WTC11 (cell line): Measurements from ENCODE around the gene TCOF1. TPM values are rescaled to one million over a fixed set of nuclear protein-coding genes. Genes with fewer than 3 reads are reported as not detected.

Source experiments
- ATAC-seq: fragments of 200-7000 bp; cut with Tn5 transposase; 2 replicates; pipeline ENCODE4 v1.10.0; 2021; ENCODE audit warnings: mild to moderate bottlenecking, moderate library complexity
- CTCF ChIA-PET: fragments of 300-600 bp; sonication (Branson Sonifier 250); formaldehyde crosslinking; loops from one replicate; lab custom pipeline; 2021; ENCODE audit warnings: antibody characterized with exemption; lab: Charles Lee
- POLR2A ChIA-PET: fragments of 350-600 bp; sonication (Branson Sonifier 250); formaldehyde crosslinking; loops from one replicate; lab custom pipeline; 2021; ENCODE audit warnings: antibody characterized with exemption; lab: Charles Lee
- DNase-seq: peaks from one replicate; pipeline ENCODE4 v3.0.0; 2021; ENCODE audit warnings: low spot score
- H3K27ac Mint-ChIP-seq: 2 replicates; pipeline ENCODE4 v1.8.0; 2021; ENCODE audit warnings: mixed read lengths
- H3K27me3 Mint-ChIP-seq: 2 replicates; pipeline ENCODE4 v1.8.0; 2021; ENCODE audit warnings: low read depth, mild to moderate bottlenecking, moderate library complexity, mixed read lengths
- H3K36me3 Mint-ChIP-seq: 2 replicates; pipeline ENCODE4 v1.8.0; 2021; ENCODE audit warnings: mixed read lengths
- H3K4me1 Mint-ChIP-seq: 2 replicates; pipeline ENCODE4 v1.8.0; 2022; ENCODE audit warnings: mixed read lengths
- H3K4me3 Mint-ChIP-seq: 2 replicates; pipeline ENCODE4 v1.8.0; 2021; ENCODE audit warnings: mild to moderate bottlenecking, moderate library complexity, mixed read lengths
- H3K9me3 Mint-ChIP-seq: 2 replicates; pipeline ENCODE4 v1.8.0; 2021; ENCODE audit warnings: mixed read lengths
- CREM ChIP-seq: sonication (generic); formaldehyde crosslinking; IDR thresholded peaks from 2 replicates; pipeline ENCODE4 v1.8.1; 2022; ENCODE audit warnings: mild to moderate bottlenecking, missing genetic modification reagents, moderate library complexity
- FOXP1 ChIP-seq: sonication (generic); formaldehyde crosslinking; IDR thresholded peaks from 2 replicates; pipeline ENCODE4 v1.8.0; 2022; ENCODE audit warnings: missing genetic modification reagents, mild to moderate bottlenecking, moderate library complexity, borderline replicate concordance
- GRHL2 ChIP-seq: fragments of 250-450 bp; sonication (Bioruptor Pico); IDR thresholded peaks from 2 replicates; pipeline ENCODE4 v1.8.0; 2022; ENCODE audit warnings: mild to moderate bottlenecking, moderate library complexity; ENCODE audit not compliant: insufficient replicate concordance, severe bottlenecking
- GTF2I ChIP-seq: fragments of 250-450 bp; sonication (Bioruptor Pico); conservative IDR thresholded peaks from 2 replicates; pipeline ENCODE4 v1.4.0; 2021; ENCODE audit warnings: mild to moderate bottlenecking
- NR3C1 ChIP-seq: sonication (generic); formaldehyde crosslinking; conservative IDR thresholded peaks from 2 replicates; pipeline ENCODE4 v1.8.1; 2023; ENCODE audit warnings: low read depth, mild to moderate bottlenecking, missing genetic modification reagents
- SMAD4 ChIP-seq: sonication (generic); formaldehyde crosslinking; IDR thresholded peaks from 2 replicates; pipeline ENCODE4 v1.8.0; 2022; ENCODE audit warnings: mild to moderate bottlenecking, missing genetic modification reagents
- TCF7 ChIP-seq: sonication (generic); formaldehyde crosslinking; IDR thresholded peaks from 2 replicates; pipeline ENCODE4 v1.8.0; 2022; ENCODE audit warnings: mild to moderate bottlenecking, low read depth, missing genetic modification reagents, moderate library complexity
- ZNF121 ChIP-seq: sonication (generic); formaldehyde crosslinking; IDR thresholded peaks from 2 replicates; pipeline ENCODE4 v1.8.0; 2023; ENCODE audit warnings: missing genetic modification reagents
- ZNF232 ChIP-seq: sonication (generic); formaldehyde crosslinking; IDR thresholded peaks from 2 replicates; pipeline ENCODE4 v1.8.0; 2022; ENCODE audit warnings: mild to moderate bottlenecking, missing genetic modification reagents
- total RNA-seq: library from RNA; stranded (reverse); gene quantifications from 3 replicates; pipeline ENCODE4 v1.2.3, GENCODE V29; 2021
- TF ChIP-seq, protein P1 (sequence below): sonication (generic); formaldehyde crosslinking; IDR thresholded peaks from 2 replicates; pipeline ENCODE4 v1.8.0; 2022; ENCODE audit warnings: mild to moderate bottlenecking, missing genetic modification reagents
- TF ChIP-seq, protein P2 (sequence below): sonication (generic); formaldehyde crosslinking; IDR thresholded peaks from 2 replicates; pipeline ENCODE4 v1.8.1; 2023; ENCODE audit warnings: mild to moderate bottlenecking, moderate library complexity, missing genetic modification reagents
- TF ChIP-seq, protein P3 (sequence below): sonication (generic); formaldehyde crosslinking; IDR thresholded peaks from 2 replicates; pipeline ENCODE4 v1.8.0; 2023; ENCODE audit warnings: mild to moderate bottlenecking, missing genetic modification reagents
- TF ChIP-seq, protein P4 (sequence below): fragments of 250-450 bp; sonication (Bioruptor Pico); IDR thresholded peaks from 2 replicates; pipeline ENCODE4 v2.1.2; 2022; ENCODE audit warnings: mild to moderate bottlenecking, moderate library complexity
- TF ChIP-seq, protein P5 (sequence below): fragments of 250-450 bp; sonication (Bioruptor Pico); IDR thresholded peaks from 2 replicates; pipeline ENCODE4 v1.9.0; 2021; ENCODE audit warnings: mild to moderate bottlenecking, borderline replicate concordance
- TF ChIP-seq, protein P6 (sequence below): sonication (generic); formaldehyde crosslinking; conservative IDR thresholded peaks from 2 replicates; pipeline ENCODE4 v1.8.1; 2023; ENCODE audit warnings: mild to moderate bottlenecking, low read depth, missing genetic modification reagents, moderate library complexity
- TF ChIP-seq, protein P7 (sequence below): sonication (generic); formaldehyde crosslinking; IDR thresholded peaks from 2 replicates; pipeline ENCODE4 v1.8.0; 2022; ENCODE audit warnings: mild to moderate bottlenecking, missing genetic modification reagents

Gene TCOF1
- total RNA-seq, 1 experiment from 2014 or later, result 174 TPM

DNA sequence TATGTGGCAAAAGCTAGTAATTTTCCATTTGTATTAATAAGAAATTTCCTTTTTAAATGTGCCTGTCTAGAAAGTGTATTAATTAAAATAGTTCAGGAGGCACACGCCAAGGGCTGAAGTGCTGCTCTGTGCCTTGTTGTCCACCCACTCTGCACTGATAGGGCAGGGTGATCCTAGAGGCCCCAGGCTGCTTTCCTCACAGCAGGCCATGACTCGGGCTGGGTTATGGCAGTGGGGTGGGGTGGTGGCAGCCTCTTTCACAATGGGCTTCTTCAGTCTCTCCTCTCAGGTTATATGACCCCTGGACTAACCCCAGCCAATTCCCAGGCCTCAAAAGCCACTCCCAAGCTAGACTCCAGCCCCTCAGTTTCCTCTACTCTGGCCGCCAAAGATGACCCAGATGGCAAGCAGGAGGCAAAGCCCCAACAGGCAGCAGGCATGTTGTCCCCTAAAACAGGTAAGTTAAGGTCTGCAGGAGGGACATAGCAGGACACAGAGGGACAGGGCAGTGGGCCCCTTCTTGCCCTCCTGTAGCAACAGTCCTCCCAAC is 35.7 kb downstream of the TCOF1 start:
- no peak overlapping the region for H3K27ac Mint-ChIP-seq
- H3K27me3 Mint-ChIP-seq, result no peaks in the 10 kb centered on the region
- POLR2A ChIA-PET, result no interaction called here
- H3K4me1 Mint-ChIP-seq, result no peaks in the 10 kb centered on the region
- TF ChIP-seq FOXP1 (no peak), TCF7 (no peak), NR3C1 (CRISPR knock-in tag) (no peak), ZNF121 (CRISPR knock-in tag) (no peak), GRHL2 (no peak), CREM (CRISPR knock-in tag) (no peak), ZNF232 (CRISPR knock-in tag) (no peak), GTF2I (CRISPR knock-in tag) (no peak), SMAD4 (CRISPR knock-in tag) (no peak)
- TF ChIP-seq, protein P1, sequence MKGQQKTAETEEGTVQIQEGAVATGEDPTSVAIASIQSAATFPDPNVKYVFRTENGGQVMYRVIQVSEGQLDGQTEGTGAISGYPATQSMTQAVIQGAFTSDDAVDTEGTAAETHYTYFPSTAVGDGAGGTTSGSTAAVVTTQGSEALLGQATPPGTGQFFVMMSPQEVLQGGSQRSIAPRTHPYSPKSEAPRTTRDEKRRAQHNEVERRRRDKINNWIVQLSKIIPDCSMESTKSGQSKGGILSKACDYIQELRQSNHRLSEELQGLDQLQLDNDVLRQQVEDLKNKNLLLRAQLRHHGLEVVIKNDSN (CRISPR knock-in tag), result no peak
- TF ChIP-seq, protein P2, sequence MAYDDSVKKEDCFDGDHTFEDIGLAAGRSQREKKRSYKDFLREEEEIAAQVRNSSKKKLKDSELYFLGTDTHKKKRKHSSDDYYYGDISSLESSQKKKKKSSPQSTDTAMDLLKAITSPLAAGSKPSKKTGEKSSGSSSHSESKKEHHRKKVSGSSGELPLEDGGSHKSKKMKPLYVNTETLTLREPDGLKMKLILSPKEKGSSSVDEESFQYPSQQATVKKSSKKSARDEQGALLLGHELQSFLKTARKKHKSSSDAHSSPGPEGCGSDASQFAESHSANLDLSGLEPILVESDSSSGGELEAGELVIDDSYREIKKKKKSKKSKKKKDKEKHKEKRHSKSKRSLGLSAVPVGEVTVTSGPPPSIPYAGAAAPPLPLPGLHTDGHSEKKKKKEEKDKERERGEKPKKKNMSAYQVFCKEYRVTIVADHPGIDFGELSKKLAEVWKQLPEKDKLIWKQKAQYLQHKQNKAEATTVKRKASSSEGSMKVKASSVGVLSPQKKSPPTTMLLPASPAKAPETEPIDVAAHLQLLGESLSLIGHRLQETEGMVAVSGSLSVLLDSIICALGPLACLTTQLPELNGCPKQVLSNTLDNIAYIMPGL, result no peak
- TF ChIP-seq, protein P3, sequence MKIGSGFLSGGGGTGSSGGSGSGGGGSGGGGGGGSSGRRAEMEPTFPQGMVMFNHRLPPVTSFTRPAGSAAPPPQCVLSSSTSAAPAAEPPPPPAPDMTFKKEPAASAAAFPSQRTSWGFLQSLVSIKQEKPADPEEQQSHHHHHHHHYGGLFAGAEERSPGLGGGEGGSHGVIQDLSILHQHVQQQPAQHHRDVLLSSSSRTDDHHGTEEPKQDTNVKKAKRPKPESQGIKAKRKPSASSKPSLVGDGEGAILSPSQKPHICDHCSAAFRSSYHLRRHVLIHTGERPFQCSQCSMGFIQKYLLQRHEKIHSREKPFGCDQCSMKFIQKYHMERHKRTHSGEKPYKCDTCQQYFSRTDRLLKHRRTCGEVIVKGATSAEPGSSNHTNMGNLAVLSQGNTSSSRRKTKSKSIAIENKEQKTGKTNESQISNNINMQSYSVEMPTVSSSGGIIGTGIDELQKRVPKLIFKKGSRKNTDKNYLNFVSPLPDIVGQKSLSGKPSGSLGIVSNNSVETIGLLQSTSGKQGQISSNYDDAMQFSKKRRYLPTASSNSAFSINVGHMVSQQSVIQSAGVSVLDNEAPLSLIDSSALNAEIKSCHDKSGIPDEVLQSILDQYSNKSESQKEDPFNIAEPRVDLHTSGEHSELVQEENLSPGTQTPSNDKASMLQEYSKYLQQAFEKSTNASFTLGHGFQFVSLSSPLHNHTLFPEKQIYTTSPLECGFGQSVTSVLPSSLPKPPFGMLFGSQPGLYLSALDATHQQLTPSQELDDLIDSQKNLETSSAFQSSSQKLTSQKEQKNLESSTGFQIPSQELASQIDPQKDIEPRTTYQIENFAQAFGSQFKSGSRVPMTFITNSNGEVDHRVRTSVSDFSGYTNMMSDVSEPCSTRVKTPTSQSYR (CRISPR knock-in tag), result no peak
- TF ChIP-seq, protein P4, sequence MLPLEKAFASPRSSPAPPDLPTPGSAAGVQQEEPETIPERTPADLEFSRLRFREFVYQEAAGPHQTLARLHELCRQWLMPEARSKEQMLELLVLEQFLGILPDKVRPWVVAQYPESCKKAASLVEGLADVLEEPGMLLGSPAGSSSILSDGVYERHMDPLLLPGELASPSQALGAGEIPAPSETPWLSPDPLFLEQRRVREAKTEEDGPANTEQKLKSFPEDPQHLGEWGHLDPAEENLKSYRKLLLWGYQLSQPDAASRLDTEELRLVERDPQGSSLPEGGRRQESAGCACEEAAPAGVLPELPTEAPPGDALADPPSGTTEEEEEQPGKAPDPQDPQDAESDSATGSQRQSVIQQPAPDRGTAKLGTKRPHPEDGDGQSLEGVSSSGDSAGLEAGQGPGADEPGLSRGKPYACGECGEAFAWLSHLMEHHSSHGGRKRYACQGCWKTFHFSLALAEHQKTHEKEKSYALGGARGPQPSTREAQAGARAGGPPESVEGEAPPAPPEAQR, result no peak
- TF ChIP-seq, protein P5, sequence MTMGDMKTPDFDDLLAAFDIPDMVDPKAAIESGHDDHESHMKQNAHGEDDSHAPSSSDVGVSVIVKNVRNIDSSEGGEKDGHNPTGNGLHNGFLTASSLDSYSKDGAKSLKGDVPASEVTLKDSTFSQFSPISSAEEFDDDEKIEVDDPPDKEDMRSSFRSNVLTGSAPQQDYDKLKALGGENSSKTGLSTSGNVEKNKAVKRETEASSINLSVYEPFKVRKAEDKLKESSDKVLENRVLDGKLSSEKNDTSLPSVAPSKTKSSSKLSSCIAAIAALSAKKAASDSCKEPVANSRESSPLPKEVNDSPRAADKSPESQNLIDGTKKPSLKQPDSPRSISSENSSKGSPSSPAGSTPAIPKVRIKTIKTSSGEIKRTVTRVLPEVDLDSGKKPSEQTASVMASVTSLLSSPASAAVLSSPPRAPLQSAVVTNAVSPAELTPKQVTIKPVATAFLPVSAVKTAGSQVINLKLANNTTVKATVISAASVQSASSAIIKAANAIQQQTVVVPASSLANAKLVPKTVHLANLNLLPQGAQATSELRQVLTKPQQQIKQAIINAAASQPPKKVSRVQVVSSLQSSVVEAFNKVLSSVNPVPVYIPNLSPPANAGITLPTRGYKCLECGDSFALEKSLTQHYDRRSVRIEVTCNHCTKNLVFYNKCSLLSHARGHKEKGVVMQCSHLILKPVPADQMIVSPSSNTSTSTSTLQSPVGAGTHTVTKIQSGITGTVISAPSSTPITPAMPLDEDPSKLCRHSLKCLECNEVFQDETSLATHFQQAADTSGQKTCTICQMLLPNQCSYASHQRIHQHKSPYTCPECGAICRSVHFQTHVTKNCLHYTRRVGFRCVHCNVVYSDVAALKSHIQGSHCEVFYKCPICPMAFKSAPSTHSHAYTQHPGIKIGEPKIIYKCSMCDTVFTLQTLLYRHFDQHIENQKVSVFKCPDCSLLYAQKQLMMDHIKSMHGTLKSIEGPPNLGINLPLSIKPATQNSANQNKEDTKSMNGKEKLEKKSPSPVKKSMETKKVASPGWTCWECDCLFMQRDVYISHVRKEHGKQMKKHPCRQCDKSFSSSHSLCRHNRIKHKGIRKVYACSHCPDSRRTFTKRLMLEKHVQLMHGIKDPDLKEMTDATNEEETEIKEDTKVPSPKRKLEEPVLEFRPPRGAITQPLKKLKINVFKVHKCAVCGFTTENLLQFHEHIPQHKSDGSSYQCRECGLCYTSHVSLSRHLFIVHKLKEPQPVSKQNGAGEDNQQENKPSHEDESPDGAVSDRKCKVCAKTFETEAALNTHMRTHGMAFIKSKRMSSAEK (CRISPR knock-in tag), result no peak
- TF ChIP-seq, protein P6, sequence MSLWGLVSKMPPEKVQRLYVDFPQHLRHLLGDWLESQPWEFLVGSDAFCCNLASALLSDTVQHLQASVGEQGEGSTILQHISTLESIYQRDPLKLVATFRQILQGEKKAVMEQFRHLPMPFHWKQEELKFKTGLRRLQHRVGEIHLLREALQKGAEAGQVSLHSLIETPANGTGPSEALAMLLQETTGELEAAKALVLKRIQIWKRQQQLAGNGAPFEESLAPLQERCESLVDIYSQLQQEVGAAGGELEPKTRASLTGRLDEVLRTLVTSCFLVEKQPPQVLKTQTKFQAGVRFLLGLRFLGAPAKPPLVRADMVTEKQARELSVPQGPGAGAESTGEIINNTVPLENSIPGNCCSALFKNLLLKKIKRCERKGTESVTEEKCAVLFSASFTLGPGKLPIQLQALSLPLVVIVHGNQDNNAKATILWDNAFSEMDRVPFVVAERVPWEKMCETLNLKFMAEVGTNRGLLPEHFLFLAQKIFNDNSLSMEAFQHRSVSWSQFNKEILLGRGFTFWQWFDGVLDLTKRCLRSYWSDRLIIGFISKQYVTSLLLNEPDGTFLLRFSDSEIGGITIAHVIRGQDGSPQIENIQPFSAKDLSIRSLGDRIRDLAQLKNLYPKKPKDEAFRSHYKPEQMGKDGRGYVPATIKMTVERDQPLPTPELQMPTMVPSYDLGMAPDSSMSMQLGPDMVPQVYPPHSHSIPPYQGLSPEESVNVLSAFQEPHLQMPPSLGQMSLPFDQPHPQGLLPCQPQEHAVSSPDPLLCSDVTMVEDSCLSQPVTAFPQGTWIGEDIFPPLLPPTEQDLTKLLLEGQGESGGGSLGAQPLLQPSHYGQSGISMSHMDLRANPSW (CRISPR knock-in tag), result no peak
- TF ChIP-seq, protein P7, sequence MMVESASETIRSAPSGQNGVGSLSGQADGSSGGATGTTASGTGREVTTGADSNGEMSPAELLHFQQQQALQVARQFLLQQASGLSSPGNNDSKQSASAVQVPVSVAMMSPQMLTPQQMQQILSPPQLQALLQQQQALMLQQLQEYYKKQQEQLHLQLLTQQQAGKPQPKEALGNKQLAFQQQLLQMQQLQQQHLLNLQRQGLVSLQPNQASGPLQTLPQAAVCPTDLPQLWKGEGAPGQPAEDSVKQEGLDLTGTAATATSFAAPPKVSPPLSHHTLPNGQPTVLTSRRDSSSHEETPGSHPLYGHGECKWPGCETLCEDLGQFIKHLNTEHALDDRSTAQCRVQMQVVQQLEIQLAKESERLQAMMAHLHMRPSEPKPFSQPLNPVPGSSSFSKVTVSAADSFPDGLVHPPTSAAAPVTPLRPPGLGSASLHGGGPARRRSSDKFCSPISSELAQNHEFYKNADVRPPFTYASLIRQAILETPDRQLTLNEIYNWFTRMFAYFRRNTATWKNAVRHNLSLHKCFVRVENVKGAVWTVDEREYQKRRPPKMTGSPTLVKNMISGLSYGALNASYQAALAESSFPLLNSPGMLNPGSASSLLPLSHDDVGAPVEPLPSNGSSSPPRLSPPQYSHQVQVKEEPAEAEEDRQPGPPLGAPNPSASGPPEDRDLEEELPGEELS, result no peak
- peaks cover 74% of the 10 kb centered on the region for H3K36me3 Mint-ChIP-seq
- CTCF ChIA-PET, result interaction anchor here (0.5 kb wide), 1 partner anchor 38 kb away, joined by 3 read pairs; no protein-coding TSS in a partner anchor
- no peak overlapping the region for H3K4me3 Mint-ChIP-seq
- ATAC-seq (no peak), DNase-seq (no peak)
- H3K9me3 Mint-ChIP-seq, result no peaks in the 10 kb centered on the region
